GM21576 (cell line): ENCODE data around the gene CNTROB.

ENCODE experiments used
- ATAC-seq: cut with Tn5 transposase; IDR thresholded peaks from one replicate; pipeline ENCODE4 v1.9.1; 2021; ENCODE audit warnings: mild to moderate bottlenecking, moderate library complexity; ENCODE audit not compliant: unreplicated experiment

The CNTROB gene

DNA sequence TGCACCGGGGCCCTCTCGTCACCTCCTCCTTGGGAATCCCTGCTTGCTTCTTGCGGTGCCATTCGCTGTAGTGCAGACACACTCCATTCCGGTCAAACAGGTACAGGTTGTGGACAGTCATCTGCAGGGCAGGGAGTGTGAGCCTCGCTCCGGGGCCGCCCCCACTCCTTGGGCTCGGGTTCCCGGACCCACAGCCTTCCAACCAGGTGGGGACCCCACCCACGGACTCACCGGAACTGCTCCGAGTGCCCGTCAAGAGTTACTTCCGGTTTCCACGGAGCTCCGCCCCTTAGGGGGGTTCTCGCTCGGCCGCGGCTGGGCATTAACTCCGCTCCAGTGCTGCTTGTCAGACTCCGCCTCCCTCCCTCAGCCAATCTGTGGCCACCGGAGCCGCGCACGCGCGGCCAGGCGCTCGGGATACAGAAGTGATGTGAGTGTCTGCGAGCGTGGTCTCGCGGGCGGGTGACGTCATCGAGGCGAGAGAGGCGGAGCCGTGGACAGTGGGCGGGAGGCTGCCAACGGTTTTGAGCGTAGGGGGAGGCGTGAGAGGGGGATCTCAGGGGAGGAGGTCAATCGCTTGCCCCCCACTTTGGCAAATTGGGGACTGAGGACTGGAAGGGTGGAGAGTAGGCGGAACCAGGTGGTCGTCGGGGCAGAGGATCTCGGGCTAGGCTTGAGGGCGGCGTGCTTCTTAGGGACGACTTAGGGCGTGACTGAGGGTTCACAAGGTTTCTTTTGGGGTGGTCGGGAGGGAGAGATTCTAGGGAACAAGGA is at the start of gene CNTROB, which contains the start of gene TRAPPC1:
Gene CNTROB, plus strand, starts transcription at position 498 of the 774 bp plus-strand sequence. CDS start 874 bp downstream, outside the sequence.
Gene TRAPPC1, minus strand, starts transcription at position 238 of the 774 bp plus-strand sequence. Its CDS starts 117 bp downstream, at position 121.
- ATAC-seq: peak; percentile 90

DNA sequence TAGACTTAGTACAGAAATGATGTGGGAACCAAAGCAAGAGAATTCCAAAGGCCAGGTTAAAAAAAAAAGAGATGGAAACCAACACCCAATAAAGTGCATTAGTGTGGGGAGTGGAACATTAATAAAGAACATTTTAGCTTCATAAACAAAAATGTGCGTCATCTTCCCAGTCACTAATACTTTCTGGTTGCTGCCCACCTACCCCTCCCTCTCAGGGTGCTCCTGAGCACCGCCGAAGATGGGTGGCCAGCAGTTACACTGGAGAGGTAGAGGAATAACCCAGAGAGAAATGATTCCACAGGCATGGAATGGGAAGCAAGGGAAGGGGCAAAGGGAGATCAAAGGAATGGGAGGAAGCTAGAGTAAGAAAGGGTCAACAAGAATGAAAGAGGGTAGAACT is 49.4 kb upstream of the CNTROB start:
- no peak for ATAC-seq

- no peak for ATAC-seq
These were observed 48.1 kb upstream of the CNTROB start for GRCh38 chr17:7883781-7884386.

- ATAC-seq: no peak
These were observed 47.2 kb upstream of the CNTROB start for GRCh38 chr17:7884581-7885366.

DNA sequence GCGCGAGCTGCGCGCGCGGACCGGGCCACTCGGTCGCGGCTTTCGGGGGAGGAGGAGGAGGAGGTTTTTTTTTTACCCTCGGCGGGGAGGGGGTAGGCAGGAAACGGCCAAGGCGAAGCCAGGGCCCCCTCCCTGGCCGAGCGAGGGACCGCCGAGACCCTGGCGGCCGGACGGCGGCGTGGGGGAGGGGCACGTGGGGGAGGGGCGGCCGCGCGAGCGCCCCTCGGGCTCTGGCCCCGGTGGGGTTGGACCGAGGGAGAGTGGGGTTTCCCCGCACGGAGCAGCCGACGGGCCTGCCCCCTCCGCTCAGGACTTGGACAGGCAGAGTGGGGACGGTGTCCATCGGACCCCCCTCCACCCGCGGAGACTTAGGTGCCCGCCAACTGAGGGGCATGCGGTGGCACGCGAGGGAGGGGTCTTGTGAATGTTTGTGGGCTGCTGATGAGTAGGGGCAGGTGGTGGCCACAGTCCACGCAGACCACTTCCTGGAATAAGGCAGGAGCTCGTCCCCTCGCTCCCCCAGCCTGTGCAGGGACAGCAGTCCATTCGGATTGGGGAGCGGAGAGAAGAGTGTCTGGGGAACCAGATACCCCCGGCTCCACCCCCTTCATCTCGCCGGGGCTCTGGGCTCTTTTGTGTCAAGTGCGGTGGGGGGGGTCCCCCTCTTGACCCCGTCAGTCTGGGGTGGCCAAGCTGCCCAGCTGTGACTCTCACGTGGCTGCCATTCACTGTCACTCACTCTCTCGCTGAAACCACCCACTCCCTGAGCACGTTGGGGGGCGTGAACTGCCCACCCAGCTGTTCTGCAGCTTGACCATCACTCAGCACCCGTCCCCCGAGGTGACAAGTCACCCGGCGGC is 46.4 kb upstream of the CNTROB start:
- no peak for ATAC-seq

GRCh38 chr17:7886227-7887037 is 45.6 kb upstream of the CNTROB start:
- no peak for ATAC-seq

DNA sequence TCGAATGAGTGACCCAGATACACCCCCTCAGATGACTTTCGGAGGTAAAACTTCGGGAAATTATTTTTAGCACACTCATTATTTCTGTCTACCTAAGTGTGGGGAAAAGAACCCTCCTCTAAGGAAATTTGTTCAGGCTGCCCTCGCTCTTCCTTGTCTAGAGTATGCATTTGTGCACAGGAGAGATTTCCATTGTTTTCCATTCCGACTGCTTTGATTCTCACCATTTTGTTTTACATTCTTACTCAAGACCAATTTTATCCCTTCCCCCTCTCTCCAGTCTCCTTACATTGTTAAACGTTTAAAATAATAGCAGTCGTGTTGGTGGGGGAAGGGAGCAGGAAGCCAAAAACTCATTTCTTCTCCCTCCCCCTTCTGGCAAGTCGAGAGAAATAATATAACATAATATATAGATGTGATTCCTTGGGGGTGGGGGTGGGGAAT is 44.9 kb upstream of the CNTROB start:
- ATAC-seq: no peak

DNA sequence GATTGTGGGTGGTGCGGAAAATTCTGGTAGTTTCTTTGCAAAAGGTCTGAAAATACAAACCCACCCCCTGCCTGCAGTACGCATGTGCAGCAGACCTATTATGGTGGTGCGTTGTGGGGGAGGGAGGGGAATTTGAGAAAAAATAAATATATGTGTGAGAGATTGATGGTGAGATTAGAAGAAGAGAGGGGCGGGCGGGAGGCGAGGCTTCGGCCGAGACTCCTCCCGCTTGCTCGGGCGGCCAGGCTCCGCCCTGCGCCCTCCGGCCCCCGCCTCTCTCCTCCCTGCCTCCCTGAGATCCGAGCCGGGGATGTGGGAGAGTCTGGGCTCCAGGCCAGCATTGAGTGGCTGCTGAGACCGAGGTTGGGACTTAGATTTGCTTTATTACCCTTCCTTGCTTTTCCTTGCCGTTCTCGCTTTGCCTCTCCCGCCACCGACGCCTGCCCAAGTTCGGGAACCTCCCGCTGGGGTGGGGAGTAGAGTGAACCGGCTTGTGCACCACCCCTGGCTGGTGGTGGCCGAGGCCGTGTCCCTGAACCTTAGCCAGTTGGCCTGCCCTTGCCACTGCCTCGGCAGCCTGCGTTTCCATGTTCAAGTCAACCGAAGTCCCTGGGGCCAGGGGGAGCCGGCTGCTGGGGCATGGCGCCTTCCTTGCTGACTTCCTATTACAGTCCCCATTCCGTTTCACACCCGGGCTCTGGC is 44.4 kb upstream of the CNTROB start:
- no peak for ATAC-seq

- no peak for ATAC-seq
These were observed 43.7 kb upstream of the CNTROB start, which contains the start of gene CHD3 for GRCh38 chr17:7888184-7888920. Gene CHD3 (plus strand): TSS chr17:7888789. CDS start chr17:7889001, 212 bp downstream.

DNA sequence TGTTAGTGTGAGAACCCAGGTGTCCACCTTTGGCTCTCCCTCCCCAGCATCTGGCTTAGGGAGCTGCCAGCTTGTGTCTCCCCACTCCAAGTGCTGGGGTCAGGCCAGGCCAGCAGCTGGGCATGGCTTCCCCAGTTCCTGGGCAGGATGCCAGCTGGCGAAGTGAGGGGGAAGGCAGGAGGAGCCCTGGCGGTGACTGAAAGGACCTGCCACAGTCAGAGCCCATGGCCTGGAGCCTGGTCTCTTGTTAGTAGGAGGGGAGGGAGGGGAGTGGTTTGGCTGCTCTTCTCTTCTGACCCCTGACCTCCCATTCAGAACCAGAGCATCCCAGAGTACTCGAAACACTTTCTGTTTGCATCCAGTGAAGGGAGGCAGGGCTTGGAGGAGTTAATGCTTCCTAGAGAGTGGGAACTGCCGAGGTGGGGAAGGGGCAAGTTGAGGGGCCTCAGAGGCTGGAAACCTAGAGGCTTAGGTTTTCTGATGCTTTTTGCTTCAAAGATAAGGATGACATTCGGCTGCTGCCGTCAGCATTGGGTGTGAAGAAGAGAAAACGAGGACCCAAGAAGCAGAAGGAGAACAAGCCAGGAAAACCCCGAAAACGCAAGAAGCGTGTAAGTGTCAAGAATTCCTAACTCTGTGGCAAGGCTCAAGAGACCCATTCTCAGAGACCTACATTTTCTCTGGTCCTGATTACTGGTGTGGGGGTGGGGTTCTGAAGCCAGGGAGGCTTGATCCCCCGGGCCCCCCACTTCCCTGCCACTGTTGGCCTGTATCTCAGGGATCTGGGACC is 42.6 kb upstream of the CNTROB start:
- ATAC-seq: no peak

DNA sequence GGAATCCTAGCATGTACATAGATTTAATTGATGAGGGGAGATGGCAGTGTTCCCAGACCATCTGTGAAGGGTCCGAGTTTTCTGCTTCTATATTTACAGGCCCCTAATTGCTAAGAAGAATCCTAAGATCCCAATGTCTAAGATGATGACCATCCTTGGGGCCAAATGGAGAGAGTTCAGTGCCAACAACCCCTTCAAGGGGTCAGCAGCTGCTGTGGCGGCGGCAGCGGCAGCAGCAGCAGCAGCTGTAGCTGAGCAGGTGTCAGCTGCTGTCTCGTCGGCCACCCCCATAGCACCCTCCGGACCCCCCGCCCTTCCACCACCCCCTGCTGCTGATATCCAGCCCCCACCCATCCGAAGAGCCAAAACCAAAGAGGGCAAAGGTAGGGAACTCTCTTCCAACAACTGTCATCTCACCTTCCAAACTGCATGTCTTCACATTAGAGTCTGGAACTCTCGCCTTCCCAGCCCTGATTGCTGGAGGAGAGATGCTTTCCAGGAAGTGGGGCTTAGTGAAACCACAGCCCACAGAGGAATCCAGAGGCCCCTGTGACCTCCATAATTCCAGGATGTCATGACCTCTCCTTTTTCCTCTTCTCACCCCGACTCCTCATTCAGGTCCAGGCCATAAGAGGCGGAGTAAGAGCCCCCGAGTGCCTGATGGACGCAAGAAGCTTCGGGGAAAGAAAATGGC is 38.7 kb upstream of the CNTROB start:
- ATAC-seq: no peak

DNA sequence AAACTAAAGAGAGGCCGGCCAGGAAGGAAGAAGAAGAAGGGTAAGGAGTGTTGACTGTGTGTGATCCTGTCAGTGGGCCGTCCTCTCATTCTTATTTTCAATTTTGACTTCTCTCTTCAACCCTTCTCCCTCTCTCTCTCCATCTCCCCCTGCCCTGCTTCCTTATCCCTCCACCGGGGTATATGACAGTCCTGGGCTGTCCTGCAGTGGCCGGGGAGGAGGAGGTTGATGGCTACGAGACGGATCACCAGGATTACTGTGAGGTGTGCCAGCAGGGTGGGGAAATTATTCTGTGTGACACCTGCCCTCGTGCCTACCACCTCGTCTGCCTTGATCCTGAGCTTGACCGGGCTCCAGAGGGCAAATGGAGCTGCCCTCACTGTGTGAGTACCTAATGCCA is 37.8 kb upstream of the CNTROB start:
- no peak for ATAC-seq

- ATAC-seq: no peak
These were observed 37.1 kb upstream of the CNTROB start for GRCh38 chr17:7894866-7895265.

- ATAC-seq: no peak
These were observed 34.9 kb upstream of the CNTROB start for GRCh38 chr17:7897090-7897489.

DNA sequence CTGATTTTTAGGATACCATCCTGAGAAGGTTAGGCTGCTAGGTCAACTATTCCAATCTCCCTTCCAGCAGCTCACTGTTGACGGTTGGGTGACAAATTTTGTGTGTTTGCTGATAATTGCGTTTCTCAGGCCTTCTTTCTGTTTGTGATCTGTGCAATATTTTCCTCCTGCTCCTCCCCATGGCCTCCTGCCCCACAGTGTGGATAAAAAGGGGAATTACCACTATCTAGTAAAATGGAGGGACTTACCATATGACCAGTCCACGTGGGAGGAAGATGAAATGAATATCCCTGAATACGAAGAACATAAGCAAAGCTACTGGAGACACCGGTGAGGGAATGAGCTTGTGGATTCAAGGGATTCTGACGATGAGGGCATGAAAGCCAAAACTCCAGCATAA is 34.2 kb upstream of the CNTROB start:
- no peak for ATAC-seq

GRCh38 chr17:7903154-7904103 is 28.6 kb upstream of the CNTROB start:
- no peak for ATAC-seq
